NCI-H460 (cell line): ENCODE measurements around the gene BMP7. TPM values are rescaled to one million over a fixed set of nuclear protein-coding genes. Genes with fewer than 3 reads are reported as not detected.
"Not testable (repeated sequence)": the region's sequence is repeated elsewhere in the genome, so short reads cannot be mapped to it uniquely, and the experiment has no call there.

Experiments used
- DNase-seq: peaks from one replicate; pipeline ENCODE4 v3.0.0-alpha.2; 2016; ENCODE audit warnings: low read depth; ENCODE audit errors: extremely low read depth
- total RNA-seq: library from RNA; depleted of rRNA; stranded (reverse); fragments of >200 nt; shearing (Covaris generic); gene quantifications from 2 replicates; pipeline ENCODE4 v1.2.3, GENCODE V29; 2014

The BMP7 gene
- total RNA-seq, 1 experiment from 2014 or later = 0.17 TPM

- DNase-seq = no peak
These were observed 107.1 kb downstream of the BMP7 start for GRCh38 chr20:57159193-57159851.

- DNase-seq = no peak
These were observed 108.0 kb downstream of the BMP7 start for GRCh38 chr20:57158474-57158873.

DNA sequence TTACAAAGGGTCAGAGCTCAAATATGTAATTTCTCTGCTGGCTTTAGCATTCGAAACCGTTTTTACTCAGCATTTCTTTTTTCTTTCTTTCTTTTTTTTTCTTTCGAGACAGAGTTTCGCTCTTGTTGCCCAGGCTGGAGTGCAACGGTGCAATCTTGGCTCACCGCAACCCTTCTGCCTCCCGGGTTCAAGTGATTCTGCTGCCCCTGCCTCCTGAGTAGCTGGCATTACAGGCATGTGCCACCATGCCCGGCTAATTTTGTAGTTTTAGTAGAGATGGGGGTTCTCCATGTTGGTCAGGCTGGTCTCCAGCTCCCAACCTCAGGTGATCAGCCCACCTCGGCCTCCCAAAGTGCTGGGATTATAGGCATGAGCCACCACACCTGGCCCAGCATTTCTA, 108.7 kb downstream of the BMP7 start:
- not testable (repeated sequence) for DNase-seq

GRCh38 chr20:57157106-57157691, 109.2 kb downstream of the BMP7 start:
- DNase-seq = no peak

- no peak for DNase-seq
These were observed 110.3 kb downstream of the BMP7 start for GRCh38 chr20:57156011-57156729.

GRCh38 chr20:57155415-57155814, 111.0 kb downstream of the BMP7 start:
- DNase-seq = no peak

DNA sequence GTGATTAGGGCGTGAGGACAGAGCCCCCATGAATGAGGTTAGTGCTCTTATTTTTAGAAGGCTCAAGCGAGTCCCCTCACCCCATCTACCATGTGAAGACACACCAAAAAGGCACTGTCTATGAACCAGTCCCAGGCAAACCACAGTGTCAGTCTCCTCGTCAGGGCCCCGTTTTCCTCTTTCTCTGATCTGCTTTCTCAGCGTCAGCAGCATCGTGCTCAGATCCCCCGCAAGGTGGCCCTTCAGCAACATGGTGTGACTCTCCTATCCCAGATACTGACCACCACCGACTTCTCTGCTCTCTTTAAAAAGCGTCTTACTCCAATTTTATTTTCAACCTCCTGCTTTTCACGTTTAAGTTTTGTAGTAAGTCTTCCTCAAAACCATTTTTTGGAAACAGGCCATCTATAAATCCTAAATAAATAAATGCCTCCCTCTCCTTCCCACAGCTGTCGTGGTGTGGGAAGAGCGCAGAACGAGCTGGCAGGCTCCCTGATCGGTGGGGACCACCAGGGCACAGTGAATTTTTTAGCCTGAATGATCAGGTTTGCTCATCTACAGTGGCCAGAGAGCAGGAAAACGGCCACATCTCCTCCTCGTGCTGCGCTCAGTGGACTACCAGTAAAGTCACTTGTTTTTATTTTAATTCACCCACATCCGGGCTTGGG, 113.1 kb downstream of the BMP7 start:
- DNase-seq = no peak

DNA sequence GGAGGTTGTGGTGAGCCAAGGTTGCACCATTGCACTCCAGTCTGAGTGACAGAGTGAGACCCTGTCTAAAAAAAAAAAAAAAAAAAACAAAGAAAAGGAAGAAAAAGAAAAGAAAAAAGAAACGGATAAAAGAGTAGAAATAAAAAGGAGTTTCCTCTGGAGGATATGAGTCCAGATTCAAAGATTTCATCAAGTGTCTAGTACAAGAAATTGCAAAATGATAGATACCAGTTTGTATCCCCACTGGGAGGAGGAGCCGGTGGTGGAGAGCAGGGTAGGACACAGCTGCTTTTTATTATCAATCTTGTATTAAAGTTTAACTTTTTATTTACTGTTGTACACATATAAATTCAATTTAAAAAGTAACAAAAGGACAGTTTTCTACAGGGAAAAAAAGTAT, 113.9 kb downstream of the BMP7 start:
- no peak for DNase-seq

DNA sequence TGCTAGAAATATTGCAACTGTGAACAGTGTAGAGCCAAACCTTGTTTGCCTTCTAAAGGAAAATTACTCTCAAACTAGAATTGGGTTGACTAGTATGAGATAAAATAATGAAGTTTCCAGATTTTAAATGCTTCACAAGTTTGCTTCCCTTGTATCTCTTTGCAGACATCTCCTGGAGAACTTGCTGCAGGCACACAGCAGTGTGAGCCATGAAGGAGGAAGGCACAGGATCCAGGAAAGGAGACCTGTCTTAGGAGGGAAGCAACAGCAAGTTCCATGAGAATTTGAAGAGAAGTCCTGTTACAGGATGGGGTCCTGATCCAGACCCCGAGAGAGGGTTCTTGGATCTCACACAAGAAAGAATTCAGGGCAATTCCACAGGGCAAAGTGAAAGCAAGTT, 115.9 kb downstream of the BMP7 start:
- no peak for DNase-seq

DNA sequence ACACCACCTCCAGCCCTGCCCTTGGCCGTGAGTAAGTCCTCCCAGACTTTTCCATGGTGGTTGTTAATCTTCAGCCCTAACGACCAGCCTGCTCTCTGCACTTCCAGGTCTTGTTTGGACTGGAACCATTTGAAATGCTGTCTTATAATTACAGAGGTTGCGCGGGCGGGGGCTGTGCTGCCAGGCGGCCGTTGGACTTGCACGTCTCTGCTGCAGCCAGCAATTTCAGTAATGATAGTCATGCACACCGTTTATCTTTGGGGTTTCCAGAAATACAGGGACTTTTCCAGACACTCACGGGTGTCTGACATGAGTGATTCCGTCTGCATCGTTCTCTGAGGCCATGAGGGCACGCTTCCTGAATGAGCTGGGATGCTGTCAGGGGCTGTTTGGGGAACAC, 118.2 kb downstream of the BMP7 start:
- no peak for DNase-seq

DNA sequence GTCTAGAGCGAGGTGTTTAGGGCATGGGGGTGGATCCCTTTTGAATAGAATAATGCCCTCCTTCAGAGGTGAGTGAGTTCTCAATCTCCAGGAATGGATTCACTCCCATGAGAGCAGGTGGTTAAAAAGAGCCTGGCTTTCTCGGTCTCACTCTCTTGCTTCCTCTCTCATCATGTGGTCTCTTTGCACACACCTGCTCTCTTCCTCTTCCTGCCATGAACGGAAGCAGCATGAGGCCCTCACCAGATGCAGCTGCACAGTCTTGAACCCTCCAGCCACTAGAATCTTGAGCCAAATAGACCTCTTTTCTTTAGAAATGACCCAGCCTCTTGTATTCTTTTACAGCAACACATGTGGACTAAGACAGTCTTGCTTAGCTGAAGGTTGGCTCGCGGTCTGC, 119.3 kb downstream of the BMP7 start:
- DNase-seq = no peak

GRCh38 chr20:57146155-57146554, 120.3 kb downstream of the BMP7 start:
- DNase-seq = no peak

- DNase-seq = no peak
These were observed 121.3 kb downstream of the BMP7 start for GRCh38 chr20:57145089-57145631.

DNA sequence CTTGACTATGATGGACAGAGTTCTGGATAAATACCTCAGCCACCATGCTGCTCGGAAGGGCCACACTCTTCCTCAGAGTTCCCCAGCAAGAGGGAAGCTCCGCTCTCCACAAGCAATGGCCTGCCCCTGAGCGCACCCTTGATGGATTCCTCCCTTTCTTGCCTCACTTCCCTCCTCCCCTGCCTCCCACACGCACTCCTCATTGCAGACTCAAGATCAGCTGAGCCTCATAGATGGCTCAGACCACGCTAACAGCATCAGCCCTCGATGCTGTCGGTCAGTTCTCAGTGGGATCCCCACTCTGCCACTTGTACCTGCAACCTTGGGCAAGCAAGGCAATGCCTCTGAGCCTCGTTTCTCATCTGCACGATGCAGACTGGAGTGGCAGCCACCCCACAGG, 123.3 kb downstream of the BMP7 start:
- DNase-seq = no peak

DNA sequence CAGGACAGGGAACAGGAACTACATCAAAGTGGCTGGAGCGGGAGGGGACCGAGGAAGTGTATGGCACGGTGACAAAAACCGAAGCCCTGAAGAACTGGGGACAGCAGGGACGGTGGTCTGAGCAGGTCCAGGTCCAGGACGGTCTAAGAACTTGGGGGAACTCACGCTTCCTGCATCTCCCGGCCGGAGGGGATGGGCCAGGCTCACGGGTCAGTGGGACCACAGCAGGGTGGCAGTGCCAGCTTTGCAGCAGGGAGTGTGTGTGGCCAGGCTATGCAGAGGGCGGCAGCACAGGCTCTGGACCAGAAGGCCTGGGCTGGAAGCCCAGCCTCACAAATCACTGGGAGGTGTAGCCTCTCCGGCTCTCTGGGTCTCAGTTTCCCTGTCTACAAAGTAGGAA, 123.8 kb downstream of the BMP7 start:
- no peak for DNase-seq

GRCh38 chr20:57141492-57141891, 124.9 kb downstream of the BMP7 start:
- no peak for DNase-seq

- DNase-seq = no peak
These were observed 126.0 kb downstream of the BMP7 start for GRCh38 chr20:57140416-57140965.

GRCh38 chr20:57139342-57140093, 126.9 kb downstream of the BMP7 start:
- no peak for DNase-seq

DNA sequence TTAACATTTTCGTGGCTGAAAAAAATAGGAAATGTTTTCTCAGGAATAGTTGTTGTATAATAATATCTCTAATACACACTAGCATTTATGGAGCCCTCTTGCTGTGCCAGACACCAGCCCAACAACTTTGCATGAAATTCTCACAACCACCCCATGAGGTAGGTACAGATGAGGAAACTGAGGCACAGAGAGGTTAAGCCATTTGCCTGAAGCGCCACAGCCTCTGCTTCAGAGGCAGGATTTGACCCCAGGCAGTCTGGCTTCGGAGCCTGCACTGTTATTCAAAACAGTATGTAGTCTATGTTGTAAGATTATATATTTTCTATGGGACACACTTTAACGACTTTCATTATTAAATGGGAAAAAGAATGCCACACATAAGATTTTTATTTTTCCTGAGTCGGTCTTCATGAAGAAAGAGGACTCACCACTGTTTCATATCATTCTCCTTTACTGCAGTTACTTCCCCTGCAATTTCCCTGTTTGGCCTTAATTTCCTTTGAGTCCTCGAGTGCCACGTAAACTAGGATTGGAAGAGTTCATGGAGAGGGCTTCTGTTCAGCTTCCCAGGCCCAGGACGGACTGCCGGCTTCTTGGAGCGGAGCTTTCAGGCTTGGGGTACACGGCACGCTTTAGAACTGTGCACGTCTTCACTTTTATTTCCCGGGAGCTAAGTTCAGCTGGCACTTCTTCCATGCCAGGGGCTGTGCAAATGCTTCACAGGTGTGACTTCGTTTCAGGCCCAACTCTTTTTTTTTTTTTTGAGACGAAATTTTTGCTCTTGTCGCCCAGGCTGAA, 128.0 kb downstream of the BMP7 start:
- no peak for DNase-seq
